Osteocyte (in vitro differentiated cells): Measurements from ENCODE around the gene TMEM127. TPM values are rescaled to one million over a fixed set of nuclear protein-coding genes. Genes with fewer than 3 reads are reported as not detected.
A peak's percentile ranks its signal among the peaks of the same experiment; 100 is the strongest.

ENCODE experiments used
- DNase-seq: peaks from one replicate; pipeline ENCODE4 v3.0.0; 2021; ENCODE audit warnings: mixed read lengths; ENCODE audit not compliant: unreplicated experiment; ENCODE audit errors: extremely low spot score
- H3K27ac Mint-ChIP-seq: one replicate; pipeline ENCODE4 v1.8.0; 2021; ENCODE audit warnings: mild to moderate bottlenecking, mixed read lengths; ENCODE audit not compliant: unreplicated experiment
- H3K27me3 Mint-ChIP-seq: one replicate; pipeline ENCODE4 v1.8.0; 2021; ENCODE audit warnings: mixed read lengths; ENCODE audit not compliant: unreplicated experiment
- H3K36me3 Mint-ChIP-seq: one replicate; pipeline ENCODE4 v1.8.0; 2021; ENCODE audit warnings: mixed read lengths; ENCODE audit not compliant: unreplicated experiment
- H3K4me1 Mint-ChIP-seq: one replicate; pipeline ENCODE4 v1.8.0; 2021; ENCODE audit warnings: mixed read lengths; ENCODE audit not compliant: unreplicated experiment
- H3K4me3 Mint-ChIP-seq: one replicate; pipeline ENCODE4 v1.8.0; 2021; ENCODE audit warnings: mild to moderate bottlenecking, moderate library complexity, mixed read lengths; ENCODE audit not compliant: unreplicated experiment
- H3K9me3 Mint-ChIP-seq: one replicate; pipeline ENCODE4 v1.8.0; 2021; ENCODE audit warnings: mixed read lengths; ENCODE audit not compliant: unreplicated experiment
- CTCF ChIP-seq: fragments of 200-600 bp; sonication (generic); IDR thresholded peaks from 2 replicates; pipeline ENCODE4 v1.5.0; 2021; ENCODE audit warnings: antibody characterized with exemption, mild to moderate bottlenecking, moderate library complexity
- total RNA-seq: library from RNA; stranded (reverse); gene quantifications from 2 replicates; pipeline ENCODE4 v1.2.1, GENCODE V29; 2021

The TMEM127 gene
- total RNA-seq, 1 donor from 2014 or later: 56.3 TPM

GRCh38 chr2:96271995-96272394 lies 6.2 kb upstream of the TMEM127 start:
- Mint-ChIP-seq H3K27ac (no peak overlapping the region), H3K27me3 (no peaks in the 10 kb centered on the region), H3K4me1 (peaks cover 9% of the 10 kb centered on the region), H3K4me3 (no peak overlapping the region), H3K36me3 (peaks cover 38% of the 10 kb centered on the region), H3K9me3 (no peaks in the 10 kb centered on the region)
- TF ChIP-seq CTCF: no peak
- no peak for DNase-seq

- H3K27me3 Mint-ChIP-seq: no peaks in the 10 kb centered on the region
- H3K36me3 Mint-ChIP-seq: peaks cover 14% of the 10 kb centered on the region
- no peak for DNase-seq
- peaks cover 33% of the 10 kb centered on the region for H3K4me1 Mint-ChIP-seq
- H3K4me3 Mint-ChIP-seq: peak overlapping the region; percentile 99
- peak; percentile 48 for TF ChIP-seq CTCF
- no peaks in the 10 kb centered on the region for H3K9me3 Mint-ChIP-seq
- no peak overlapping the region for H3K27ac Mint-ChIP-seq
Measured at GRCh38 chr2:96267159-96267971, 1.6 kb upstream of the TMEM127 start.

GRCh38 chr2:96265349-96265839 lies 403 bp downstream of the TMEM127 start:
- Mint-ChIP-seq H3K27ac (peak overlapping the region; percentile 97), H3K4me3 (peak overlapping the region; percentile 99), H3K4me1 (peaks cover 46% of the 10 kb centered on the region), H3K36me3 (peaks cover 10% of the 10 kb centered on the region), H3K27me3 (no peaks in the 10 kb centered on the region), H3K9me3 (no peaks in the 10 kb centered on the region)
- no peak for TF ChIP-seq CTCF
- DNase-seq: peak; percentile 86

GRCh38 chr2:96264656-96265348 lies 995 bp downstream of the TMEM127 start:
- Mint-ChIP-seq H3K4me3 (peak overlapping the region; percentile 78), H3K27ac (peak overlapping the region; percentile 43), H3K9me3 (no peaks in the 10 kb centered on the region), H3K27me3 (no peaks in the 10 kb centered on the region), H3K4me1 (peaks cover 52% of the 10 kb centered on the region), H3K36me3 (peaks cover 8% of the 10 kb centered on the region)
- peak; percentile 60 for TF ChIP-seq CTCF
- DNase-seq: no peak

- Mint-ChIP-seq H3K4me3 (peak overlapping the region; percentile 78), H3K36me3 (peaks cover 8% of the 10 kb centered on the region), H3K9me3 (no peaks in the 10 kb centered on the region), H3K4me1 (peaks cover 59% of the 10 kb centered on the region), H3K27ac (peak overlapping the region; percentile 25), H3K27me3 (no peaks in the 10 kb centered on the region)
- TF ChIP-seq CTCF: no peak
- DNase-seq: no peak
Measured at GRCh38 chr2:96264086-96264485, 1.7 kb downstream of the TMEM127 start.
